HEK293 (cell line): Measurements from ENCODE around the gene CELF1.

Experiments
- GLIS1 ChIP-seq: fragments of 450-650 bp; formaldehyde crosslinking; IDR thresholded peaks from 2 replicates; pipeline ENCODE4 v1.5.1; 2016; ENCODE audit warnings: missing biosample characterization, missing genetic modification characterization
- HOXA7 ChIP-seq: sonication (generic); formaldehyde crosslinking; IDR thresholded peaks from 2 replicates; pipeline ENCODE4 v1.8.1; 2022; ENCODE audit warnings: missing genetic modification reagents, borderline replicate concordance
- KLF7 ChIP-seq: fragments of 450-650 bp; formaldehyde crosslinking; IDR thresholded peaks from 2 replicates; pipeline ENCODE4 v1.5.1; 2016; ENCODE audit warnings: missing biosample characterization, missing genetic modification characterization, borderline replicate concordance
- RBAK ChIP-seq: fragments of 450-650 bp; formaldehyde crosslinking; IDR thresholded peaks from 2 replicates; pipeline ENCODE4 v1.5.1; 2016; ENCODE audit warnings: missing biosample characterization, missing genetic modification characterization
- REST ChIP-seq: fragments of 450-650 bp; formaldehyde crosslinking; IDR thresholded peaks from 2 replicates; pipeline ENCODE4 v1.5.1; 2016; ENCODE audit warnings: missing biosample characterization, missing genetic modification characterization
- SP2 ChIP-seq: fragments of 450-650 bp; formaldehyde crosslinking; IDR thresholded peaks from 2 replicates; pipeline ENCODE4 v1.5.1; 2016; ENCODE audit warnings: missing biosample characterization, missing genetic modification characterization
- ZBTB21 ChIP-seq: fragments of 450-650 bp; formaldehyde crosslinking; IDR thresholded peaks from 2 replicates; pipeline ENCODE4 v1.5.1; 2017; ENCODE audit warnings: missing biosample characterization, missing genetic modification characterization
- ZBTB49 ChIP-seq: fragments of 450-650 bp; formaldehyde crosslinking; IDR thresholded peaks from 2 replicates; pipeline ENCODE4 v1.5.1; 2016; ENCODE audit warnings: missing biosample characterization, missing genetic modification characterization, low read depth
- ZFP37 ChIP-seq: fragments of 450-650 bp; formaldehyde crosslinking; IDR thresholded peaks from 2 replicates; pipeline ENCODE4 v1.5.1; 2016; ENCODE audit warnings: missing biosample characterization, missing genetic modification characterization
- ZFP69B ChIP-seq: fragments of 450-650 bp; formaldehyde crosslinking; IDR thresholded peaks from 2 replicates; pipeline ENCODE4 v1.5.1; 2016; ENCODE audit warnings: missing biosample characterization, missing genetic modification characterization
- ZNF133 ChIP-seq: fragments of 450-650 bp; formaldehyde crosslinking; IDR thresholded peaks from 2 replicates; pipeline ENCODE4 v1.5.1; 2016; ENCODE audit warnings: missing biosample characterization, missing genetic modification characterization
- ZNF157 ChIP-seq: fragments of 450-650 bp; formaldehyde crosslinking; IDR thresholded peaks from 2 replicates; pipeline ENCODE4 v1.5.1; 2016; ENCODE audit warnings: missing biosample characterization, missing genetic modification characterization
- ZNF221 ChIP-seq: fragments of 450-650 bp; formaldehyde crosslinking; IDR thresholded peaks from 2 replicates; pipeline ENCODE4 v1.5.1; 2017; ENCODE audit warnings: missing biosample characterization, missing genetic modification characterization, borderline replicate concordance
- ZNF266 ChIP-seq: fragments of 450-650 bp; formaldehyde crosslinking; IDR thresholded peaks from 2 replicates; pipeline ENCODE4 v1.5.1; 2016; ENCODE audit warnings: missing biosample characterization, missing genetic modification characterization, low read depth
- ZNF302 ChIP-seq: fragments of 450-650 bp; formaldehyde crosslinking; IDR thresholded peaks from 2 replicates; pipeline ENCODE4 v1.5.1; 2016; ENCODE audit warnings: missing biosample characterization, missing genetic modification characterization, low read depth
- ZNF350 ChIP-seq: fragments of 450-650 bp; formaldehyde crosslinking; IDR thresholded peaks from 2 replicates; pipeline ENCODE4 v1.5.0; 2017; ENCODE audit warnings: missing biosample characterization, mild to moderate bottlenecking, missing genetic modification characterization
- ZNF416 ChIP-seq: fragments of 450-650 bp; formaldehyde crosslinking; IDR thresholded peaks from 2 replicates; pipeline ENCODE4 v1.5.1; 2016; ENCODE audit warnings: missing biosample characterization, missing genetic modification characterization
- ZNF501 ChIP-seq: fragments of 450-650 bp; formaldehyde crosslinking; IDR thresholded peaks from 2 replicates; pipeline ENCODE4 v1.5.1; 2016; ENCODE audit warnings: missing biosample characterization, missing genetic modification characterization
- ZNF558 ChIP-seq: fragments of 450-650 bp; formaldehyde crosslinking; IDR thresholded peaks from 2 replicates; pipeline ENCODE4 v1.5.1; 2016; ENCODE audit warnings: missing biosample characterization, missing genetic modification characterization
- ZNF623 ChIP-seq: fragments of 450-650 bp; formaldehyde crosslinking; IDR thresholded peaks from 2 replicates; pipeline ENCODE4 v1.5.1; 2016; ENCODE audit warnings: missing biosample characterization, missing genetic modification characterization
- ZNF654 ChIP-seq: fragments of 450-650 bp; formaldehyde crosslinking; IDR thresholded peaks from 2 replicates; pipeline ENCODE4 v1.5.1; 2016; ENCODE audit warnings: low read depth, missing biosample characterization, missing genetic modification characterization
- ZNF747 ChIP-seq: fragments of 450-650 bp; formaldehyde crosslinking; IDR thresholded peaks from 2 replicates; pipeline ENCODE4 v1.5.1; 2016; ENCODE audit warnings: missing biosample characterization, missing genetic modification characterization
- ZNF777 ChIP-seq: fragments of 450-650 bp; formaldehyde crosslinking; IDR thresholded peaks from 2 replicates; pipeline ENCODE4 v1.5.1; 2017; ENCODE audit warnings: missing biosample characterization, missing genetic modification characterization, borderline replicate concordance
- ZNF785 ChIP-seq: fragments of 450-650 bp; formaldehyde crosslinking; IDR thresholded peaks from 2 replicates; pipeline ENCODE4 v1.5.1; 2016; ENCODE audit warnings: missing biosample characterization, missing genetic modification characterization
- ZNF830 ChIP-seq: fragments of 450-650 bp; IDR thresholded peaks from 2 replicates; pipeline ENCODE4 v1.5.0; 2018; ENCODE audit warnings: missing biosample characterization, missing genetic modification characterization, low read depth, mild to moderate bottlenecking, moderate library complexity
- TF ChIP-seq, protein P1 (sequence below): sonication (generic); formaldehyde crosslinking; IDR thresholded peaks from 2 replicates; pipeline ENCODE4 v1.8.1; 2022; ENCODE audit warnings: mild to moderate bottlenecking, moderate library complexity, missing genetic modification reagents
- TF ChIP-seq, protein P2 (sequence below): fragments of 450-650 bp; formaldehyde crosslinking; IDR thresholded peaks from 2 replicates; pipeline ENCODE4 v1.5.1; 2017; ENCODE audit warnings: missing biosample characterization, missing genetic modification characterization
- TF ChIP-seq, protein P3 (sequence below): fragments of 450-650 bp; formaldehyde crosslinking; IDR thresholded peaks from 2 replicates; pipeline ENCODE4 v1.5.1; 2016; ENCODE audit warnings: missing biosample characterization, missing genetic modification characterization, borderline replicate concordance

CELF1 gene

DNA sequence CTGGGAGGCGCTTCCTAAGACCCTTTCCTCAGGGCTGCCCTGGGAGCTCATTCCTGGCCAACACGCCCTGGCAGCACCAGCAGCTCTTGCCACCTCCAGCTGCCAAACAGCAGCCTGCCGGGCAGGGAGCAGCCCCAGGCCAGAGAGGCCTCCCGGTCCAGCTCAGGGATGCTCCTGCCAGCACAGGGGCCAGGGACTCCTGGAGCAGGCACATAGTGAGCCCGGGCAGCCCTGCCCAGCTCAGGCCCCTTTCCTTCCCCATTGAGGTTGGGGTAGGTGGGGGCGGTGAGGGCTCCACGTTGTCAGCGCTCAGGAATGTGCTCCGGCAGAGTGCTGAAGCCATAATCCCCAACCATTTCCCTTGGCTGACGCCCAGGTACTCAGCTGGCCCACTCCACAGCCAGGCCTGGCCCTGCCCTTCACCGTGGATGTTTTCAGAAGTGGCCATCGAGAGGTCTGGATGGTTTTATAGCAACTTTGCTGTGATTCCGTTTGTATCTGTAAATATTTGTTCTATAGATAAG, 136.9 kb downstream of the CELF1 start (continued):
- TF ChIP-seq ZNF654 (tag by site-specific recombination) (no peak), ZNF133 (tag by site-specific recombination) (no peak), SP2 (tag by site-specific recombination) (no peak), ZNF416 (no peak), ZNF302 (no peak), HOXA7 (no peak), ZNF157 (no peak), ZBTB21 (tag by site-specific recombination) (no peak), ZNF623 (no peak), ZNF777 (tag by site-specific recombination) (no peak), ZNF830 (tag by site-specific recombination) (no peak), ZNF785 (tag by site-specific recombination) (no peak), ZFP37 (tag by site-specific recombination) (no peak), GLIS1 (tag by site-specific recombination) (peak; percentile 52), ZNF501 (tag by site-specific recombination) (no peak), REST (tag by site-specific recombination) (no peak), ZNF221 (no peak), ZBTB49 (tag by site-specific recombination) (no peak), RBAK (tag by site-specific recombination) (no peak), ZNF266 (no peak), ZFP69B (tag by site-specific recombination) (no peak), ZNF558 (tag by site-specific recombination) (no peak), ZNF747 (tag by site-specific recombination) (no peak), KLF7 (no peak), ZNF350 (tag by site-specific recombination) (no peak)
- TF ChIP-seq, protein P1, sequence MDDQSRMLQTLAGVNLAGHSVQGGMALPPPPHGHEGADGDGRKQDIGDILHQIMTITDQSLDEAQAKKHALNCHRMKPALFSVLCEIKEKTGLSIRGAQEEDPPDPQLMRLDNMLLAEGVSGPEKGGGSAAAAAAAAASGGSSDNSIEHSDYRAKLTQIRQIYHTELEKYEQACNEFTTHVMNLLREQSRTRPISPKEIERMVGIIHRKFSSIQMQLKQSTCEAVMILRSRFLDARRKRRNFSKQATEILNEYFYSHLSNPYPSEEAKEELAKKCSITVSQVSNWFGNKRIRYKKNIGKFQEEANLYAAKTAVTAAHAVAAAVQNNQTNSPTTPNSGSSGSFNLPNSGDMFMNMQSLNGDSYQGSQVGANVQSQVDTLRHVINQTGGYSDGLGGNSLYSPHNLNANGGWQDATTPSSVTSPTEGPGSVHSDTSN = no peak
- TF ChIP-seq, protein P2, sequence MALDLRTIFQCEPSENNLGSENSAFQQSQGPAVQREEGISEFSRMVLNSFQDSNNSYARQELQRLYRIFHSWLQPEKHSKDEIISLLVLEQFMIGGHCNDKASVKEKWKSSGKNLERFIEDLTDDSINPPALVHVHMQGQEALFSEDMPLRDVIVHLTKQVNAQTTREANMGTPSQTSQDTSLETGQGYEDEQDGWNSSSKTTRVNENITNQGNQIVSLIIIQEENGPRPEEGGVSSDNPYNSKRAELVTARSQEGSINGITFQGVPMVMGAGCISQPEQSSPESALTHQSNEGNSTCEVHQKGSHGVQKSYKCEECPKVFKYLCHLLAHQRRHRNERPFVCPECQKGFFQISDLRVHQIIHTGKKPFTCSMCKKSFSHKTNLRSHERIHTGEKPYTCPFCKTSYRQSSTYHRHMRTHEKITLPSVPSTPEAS = no peak
- TF ChIP-seq, protein P3, sequence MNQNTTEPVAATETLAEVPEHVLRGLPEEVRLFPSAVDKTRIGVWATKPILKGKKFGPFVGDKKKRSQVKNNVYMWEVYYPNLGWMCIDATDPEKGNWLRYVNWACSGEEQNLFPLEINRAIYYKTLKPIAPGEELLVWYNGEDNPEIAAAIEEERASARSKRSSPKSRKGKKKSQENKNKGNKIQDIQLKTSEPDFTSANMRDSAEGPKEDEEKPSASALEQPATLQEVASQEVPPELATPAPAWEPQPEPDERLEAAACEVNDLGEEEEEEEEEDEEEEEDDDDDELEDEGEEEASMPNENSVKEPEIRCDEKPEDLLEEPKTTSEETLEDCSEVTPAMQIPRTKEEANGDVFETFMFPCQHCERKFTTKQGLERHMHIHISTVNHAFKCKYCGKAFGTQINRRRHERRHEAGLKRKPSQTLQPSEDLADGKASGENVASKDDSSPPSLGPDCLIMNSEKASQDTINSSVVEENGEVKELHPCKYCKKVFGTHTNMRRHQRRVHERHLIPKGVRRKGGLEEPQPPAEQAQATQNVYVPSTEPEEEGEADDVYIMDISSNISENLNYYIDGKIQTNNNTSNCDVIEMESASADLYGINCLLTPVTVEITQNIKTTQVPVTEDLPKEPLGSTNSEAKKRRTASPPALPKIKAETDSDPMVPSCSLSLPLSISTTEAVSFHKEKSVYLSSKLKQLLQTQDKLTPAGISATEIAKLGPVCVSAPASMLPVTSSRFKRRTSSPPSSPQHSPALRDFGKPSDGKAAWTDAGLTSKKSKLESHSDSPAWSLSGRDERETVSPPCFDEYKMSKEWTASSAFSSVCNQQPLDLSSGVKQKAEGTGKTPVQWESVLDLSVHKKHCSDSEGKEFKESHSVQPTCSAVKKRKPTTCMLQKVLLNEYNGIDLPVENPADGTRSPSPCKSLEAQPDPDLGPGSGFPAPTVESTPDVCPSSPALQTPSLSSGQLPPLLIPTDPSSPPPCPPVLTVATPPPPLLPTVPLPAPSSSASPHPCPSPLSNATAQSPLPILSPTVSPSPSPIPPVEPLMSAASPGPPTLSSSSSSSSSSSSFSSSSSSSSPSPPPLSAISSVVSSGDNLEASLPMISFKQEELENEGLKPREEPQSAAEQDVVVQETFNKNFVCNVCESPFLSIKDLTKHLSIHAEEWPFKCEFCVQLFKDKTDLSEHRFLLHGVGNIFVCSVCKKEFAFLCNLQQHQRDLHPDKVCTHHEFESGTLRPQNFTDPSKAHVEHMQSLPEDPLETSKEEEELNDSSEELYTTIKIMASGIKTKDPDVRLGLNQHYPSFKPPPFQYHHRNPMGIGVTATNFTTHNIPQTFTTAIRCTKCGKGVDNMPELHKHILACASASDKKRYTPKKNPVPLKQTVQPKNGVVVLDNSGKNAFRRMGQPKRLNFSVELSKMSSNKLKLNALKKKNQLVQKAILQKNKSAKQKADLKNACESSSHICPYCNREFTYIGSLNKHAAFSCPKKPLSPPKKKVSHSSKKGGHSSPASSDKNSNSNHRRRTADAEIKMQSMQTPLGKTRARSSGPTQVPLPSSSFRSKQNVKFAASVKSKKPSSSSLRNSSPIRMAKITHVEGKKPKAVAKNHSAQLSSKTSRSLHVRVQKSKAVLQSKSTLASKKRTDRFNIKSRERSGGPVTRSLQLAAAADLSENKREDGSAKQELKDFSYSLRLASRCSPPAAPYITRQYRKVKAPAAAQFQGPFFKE (tag by site-specific recombination) = no peak
